Neural progenitor cell (in vitro differentiated cells): ENCODE data around the gene DOCK11.

Experiments
- CTCF ChIP-seq: fragments of 200-600 bp; sonication (generic); IDR thresholded peaks from 2 replicates; pipeline ENCODE4 v1.5.1; 2017; ENCODE audit warnings: antibody characterized with exemption, mild to moderate bottlenecking
- EZH2phosphoT487 ChIP-seq: fragments of 200-600 bp; sonication (generic); IDR thresholded peaks from 2 replicates; pipeline ENCODE4 v1.6.1; 2017; ENCODE audit warnings: antibody characterized with exemption

- TF ChIP-seq CTCF (no peak), EZH2phosphoT487 (no peak)
Measured at GRCh38 chrX:118540342-118540741, 44.7 kb downstream of the DOCK11 start.
